ENCODE results near the gene CCM2L.

CCM2L gene

GRCh38 chr20:32071395-32072167 is 61.3 kb downstream of the CCM2L start:
- no peaks in the 10 kb centered on the region for H3K4me1 Mint-ChIP-seq (ENCODE audit: low read depth)
- H3K27me3 Mint-ChIP-seq, result peaks cover 7% of the 10 kb centered on the region
- H3K36me3 Mint-ChIP-seq, result no peaks in the 10 kb centered on the region
- H3K9me3 Mint-ChIP-seq (ENCODE audit: low read depth), result no peaks in the 10 kb centered on the region
- no peak overlapping the region for H3K4me3 Mint-ChIP-seq
- H3K27ac Mint-ChIP-seq, result no peak overlapping the region

GRCh38 chr20:32072168-32072750 is 62.0 kb downstream of the CCM2L start:
- no peaks in the 10 kb centered on the region for H3K4me1 Mint-ChIP-seq (ENCODE audit: low read depth)
- no peak overlapping the region for H3K27ac Mint-ChIP-seq
- no peaks in the 10 kb centered on the region for H3K36me3 Mint-ChIP-seq
- H3K4me3 Mint-ChIP-seq, result no peak overlapping the region
- no peaks in the 10 kb centered on the region for H3K9me3 Mint-ChIP-seq (ENCODE audit: low read depth)
- H3K27me3 Mint-ChIP-seq, result peaks cover 4% of the 10 kb centered on the region

GRCh38 chr20:32075534-32075933 is 65.3 kb downstream of the CCM2L start:
- Mint-ChIP-seq H3K4me3 (no peak overlapping the region), H3K27me3 (peaks cover 2% of the 10 kb centered on the region), H3K4me1 (ENCODE audit: low read depth) (no peaks in the 10 kb centered on the region), H3K9me3 (ENCODE audit: low read depth) (no peaks in the 10 kb centered on the region), H3K27ac (no peak overlapping the region), H3K36me3 (no peaks in the 10 kb centered on the region)

GRCh38 chr20:32077190-32077589 is 67.0 kb downstream of the CCM2L start:
- H3K9me3 Mint-ChIP-seq (ENCODE audit: low read depth), result no peaks in the 10 kb centered on the region
- no peaks in the 10 kb centered on the region for H3K4me1 Mint-ChIP-seq (ENCODE audit: low read depth)
- no peak overlapping the region for H3K4me3 Mint-ChIP-seq
- H3K36me3 Mint-ChIP-seq, result no peaks in the 10 kb centered on the region
- peaks cover 2% of the 10 kb centered on the region for H3K27me3 Mint-ChIP-seq
- H3K27ac Mint-ChIP-seq, result no peak overlapping the region

- H3K27ac Mint-ChIP-seq, result no peak overlapping the region
- H3K4me1 Mint-ChIP-seq (ENCODE audit: low read depth), result no peaks in the 10 kb centered on the region
- H3K36me3 Mint-ChIP-seq, result no peaks in the 10 kb centered on the region
- H3K27me3 Mint-ChIP-seq, result peaks cover 5% of the 10 kb centered on the region
- H3K9me3 Mint-ChIP-seq (ENCODE audit: low read depth), result no peaks in the 10 kb centered on the region
- no peak overlapping the region for H3K4me3 Mint-ChIP-seq
Measured at GRCh38 chr20:32078322-32078721, 68.1 kb downstream of the CCM2L start.

- Mint-ChIP-seq H3K27ac (no peak overlapping the region), H3K27me3 (peaks cover 6% of the 10 kb centered on the region), H3K36me3 (no peaks in the 10 kb centered on the region)
Measured at GRCh38 chr20:32078791-32079190, 68.6 kb downstream of the CCM2L start.

GRCh38 chr20:32079655-32080109 is 69.4 kb downstream of the CCM2L start:
- H3K36me3 Mint-ChIP-seq, result no peaks in the 10 kb centered on the region
- H3K4me1 Mint-ChIP-seq (ENCODE audit: low read depth), result no peaks in the 10 kb centered on the region
- no peak overlapping the region for H3K27ac Mint-ChIP-seq
- no peaks in the 10 kb centered on the region for H3K9me3 Mint-ChIP-seq (ENCODE audit: low read depth)
- H3K27me3 Mint-ChIP-seq, result peaks cover 6% of the 10 kb centered on the region
- no peak overlapping the region for H3K4me3 Mint-ChIP-seq

More at GRCh38 chr20:32078791-32079190, 68.6 kb downstream of the CCM2L start:
- Mint-ChIP-seq H3K4me3 (no peak overlapping the region), H3K4me1 (ENCODE audit: low read depth) (no peaks in the 10 kb centered on the region), H3K9me3 (ENCODE audit: low read depth) (no peaks in the 10 kb centered on the region)

- H3K4me3 Mint-ChIP-seq, result no peak overlapping the region
- H3K4me1 Mint-ChIP-seq (ENCODE audit: low read depth), result no peaks in the 10 kb centered on the region
- no peaks in the 10 kb centered on the region for H3K36me3 Mint-ChIP-seq
- H3K9me3 Mint-ChIP-seq (ENCODE audit: low read depth), result no peaks in the 10 kb centered on the region
- no peak overlapping the region for H3K27ac Mint-ChIP-seq
- H3K27me3 Mint-ChIP-seq, result peaks cover 8% of the 10 kb centered on the region
Measured at GRCh38 chr20:32080783-32081182, 70.5 kb downstream of the CCM2L start.
